Measurements from ENCODE around the gene SHC2.
"Not testable (repeated sequence)": the region's sequence is repeated elsewhere in the genome, so short reads cannot be mapped to it uniquely, and the experiment has no call there.

Gene SHC2

GRCh38 chr19:389255-389934 lies 71.4 kb downstream of the SHC2 start:
- no peak for DNase-seq (ENCODE audit: low read depth)

- no peak for DNase-seq (ENCODE audit: low read depth)
These were observed 72.1 kb downstream of the SHC2 start for GRCh38 chr19:388691-389090.

- no peak for DNase-seq (ENCODE audit: low read depth)
These were observed 73.1 kb downstream of the SHC2 start for GRCh38 chr19:387777-388176.

- not testable (repeated sequence) for DNase-seq (ENCODE audit: low read depth)
These were observed 74.1 kb downstream of the SHC2 start for GRCh38 chr19:386632-387301.

- DNase-seq (ENCODE audit: low read depth) = not testable (repeated sequence)
These were observed 74.6 kb downstream of the SHC2 start for GRCh38 chr19:386189-386588.

- no peak for DNase-seq (ENCODE audit: low read depth)
These were observed 76.0 kb downstream of the SHC2 start for GRCh38 chr19:384799-385169.

GRCh38 chr19:383922-384798 lies 76.7 kb downstream of the SHC2 start:
- no peak for DNase-seq (ENCODE audit: low read depth)

GRCh38 chr19:383040-383439 lies 77.8 kb downstream of the SHC2 start:
- no peak for DNase-seq (ENCODE audit: low read depth)

GRCh38 chr19:382578-382977 lies 78.3 kb downstream of the SHC2 start:
- DNase-seq (ENCODE audit: low read depth) = peak; percentile 82

GRCh38 chr19:381901-382300 lies 78.9 kb downstream of the SHC2 start:
- DNase-seq (ENCODE audit: low read depth) = not testable (repeated sequence)

- not testable (repeated sequence) for DNase-seq (ENCODE audit: low read depth)
These were observed 80.1 kb downstream of the SHC2 start for GRCh38 chr19:380618-381219.

GRCh38 chr19:379796-380195 lies 81.0 kb downstream of the SHC2 start:
- no peak for DNase-seq (ENCODE audit: low read depth)

GRCh38 chr19:378706-379105 lies 82.1 kb downstream of the SHC2 start:
- DNase-seq (ENCODE audit: low read depth) = no peak

- no peak for DNase-seq (ENCODE audit: low read depth)
These were observed 82.8 kb downstream of the SHC2 start for GRCh38 chr19:377801-378581.

GRCh38 chr19:376111-376470 lies 84.7 kb downstream of the SHC2 start:
- DNase-seq (ENCODE audit: low read depth) = no peak

- DNase-seq (ENCODE audit: low read depth) = no peak
These were observed 85.3 kb downstream of the SHC2 start for GRCh38 chr19:375395-376110.

GRCh38 chr19:374886-375235 lies 86.0 kb downstream of the SHC2 start:
- DNase-seq (ENCODE audit: low read depth) = no peak

GRCh38 chr19:374183-374885 lies 86.5 kb downstream of the SHC2 start:
- no peak for DNase-seq (ENCODE audit: low read depth)

GRCh38 chr19:373391-374182 lies 87.2 kb downstream of the SHC2 start:
- no peak for DNase-seq (ENCODE audit: low read depth)

Data from HS-5 (cell line).